OCI-M2 (cell line): ENCODE measurements around the gene ATAD1.
"Not testable (repeated sequence)": the region's sequence is repeated elsewhere in the genome, so short reads cannot be mapped to it uniquely, and the experiment has no call there.

ENCODE experiments used
- DNase-seq: peaks from one replicate; lab custom pipeline; 2025; ENCODE audit not compliant: unreplicated experiment; lab: John Stamatoyannopoulos, UW

The ATAD1 gene

GRCh38 chr10:87817609-87818504, at the start of gene ATAD1:
ATAD1 (minus strand) TSS chr10:87818226; CDS start chr10:87814599, 3,627 bp downstream.
- DNase-seq = peak; percentile 78

- DNase-seq = no peak
Measured at GRCh38 chr10:87867453-87867852, 49.4 kb upstream of the ATAD1 start.

GRCh38 chr10:87866412-87866974, 48.5 kb upstream of the ATAD1 start:
- DNase-seq = no peak

GRCh38 chr10:87865241-87865881, 47.3 kb upstream of the ATAD1 start:
- no peak for DNase-seq

- DNase-seq = no peak
Measured at GRCh38 chr10:87864496-87865059, 46.6 kb upstream of the ATAD1 start.

- not testable (repeated sequence) for DNase-seq
Measured at GRCh38 chr10:87863951-87864495, 46.0 kb upstream of the ATAD1 start.

GRCh38 chr10:87863053-87863943, 45.3 kb upstream of the ATAD1 start, which contains the start of the genes KLLN and PTEN:
KLLN (minus strand) TSS chr10:87863533; CDS start chr10:87862487, 1,046 bp downstream.
PTEN (plus strand) TSS chr10:87863625; CDS start chr10:87864470, 845 bp downstream.
- no peak for DNase-seq

- no peak for DNase-seq
Measured at GRCh38 chr10:87862679-87863052, 44.6 kb upstream of the ATAD1 start.

- peak; percentile 69 for DNase-seq
Measured at GRCh38 chr10:87861953-87862678, 44.1 kb upstream of the ATAD1 start.

GRCh38 chr10:87861566-87861952, 43.5 kb upstream of the ATAD1 start:
- no peak for DNase-seq

- DNase-seq = no peak
Measured at GRCh38 chr10:87860816-87861403, 42.9 kb upstream of the ATAD1 start.

- DNase-seq = no peak
Measured at GRCh38 chr10:87860156-87860795, 42.2 kb upstream of the ATAD1 start.

GRCh38 chr10:87855665-87856064, 37.6 kb upstream of the ATAD1 start:
- DNase-seq = not testable (repeated sequence)

- not testable (repeated sequence) for DNase-seq
Measured at GRCh38 chr10:87855247-87855646, 37.2 kb upstream of the ATAD1 start.

- no peak for DNase-seq
Measured at GRCh38 chr10:87852089-87852488, 34.1 kb upstream of the ATAD1 start.

- no peak for DNase-seq
Measured at GRCh38 chr10:87850742-87851205, 32.7 kb upstream of the ATAD1 start.

- no peak for DNase-seq
Measured at GRCh38 chr10:87849001-87849400, 31.0 kb upstream of the ATAD1 start.

GRCh38 chr10:87847550-87847949, 29.5 kb upstream of the ATAD1 start:
- no peak for DNase-seq
